NCI-H2029 (cell line): ENCODE measurements around the gene CDC34.

Experiments used
- DNase-seq: peaks from one replicate; lab custom pipeline; 2025; lab: John Stamatoyannopoulos, UW

Gene CDC34

DNA sequence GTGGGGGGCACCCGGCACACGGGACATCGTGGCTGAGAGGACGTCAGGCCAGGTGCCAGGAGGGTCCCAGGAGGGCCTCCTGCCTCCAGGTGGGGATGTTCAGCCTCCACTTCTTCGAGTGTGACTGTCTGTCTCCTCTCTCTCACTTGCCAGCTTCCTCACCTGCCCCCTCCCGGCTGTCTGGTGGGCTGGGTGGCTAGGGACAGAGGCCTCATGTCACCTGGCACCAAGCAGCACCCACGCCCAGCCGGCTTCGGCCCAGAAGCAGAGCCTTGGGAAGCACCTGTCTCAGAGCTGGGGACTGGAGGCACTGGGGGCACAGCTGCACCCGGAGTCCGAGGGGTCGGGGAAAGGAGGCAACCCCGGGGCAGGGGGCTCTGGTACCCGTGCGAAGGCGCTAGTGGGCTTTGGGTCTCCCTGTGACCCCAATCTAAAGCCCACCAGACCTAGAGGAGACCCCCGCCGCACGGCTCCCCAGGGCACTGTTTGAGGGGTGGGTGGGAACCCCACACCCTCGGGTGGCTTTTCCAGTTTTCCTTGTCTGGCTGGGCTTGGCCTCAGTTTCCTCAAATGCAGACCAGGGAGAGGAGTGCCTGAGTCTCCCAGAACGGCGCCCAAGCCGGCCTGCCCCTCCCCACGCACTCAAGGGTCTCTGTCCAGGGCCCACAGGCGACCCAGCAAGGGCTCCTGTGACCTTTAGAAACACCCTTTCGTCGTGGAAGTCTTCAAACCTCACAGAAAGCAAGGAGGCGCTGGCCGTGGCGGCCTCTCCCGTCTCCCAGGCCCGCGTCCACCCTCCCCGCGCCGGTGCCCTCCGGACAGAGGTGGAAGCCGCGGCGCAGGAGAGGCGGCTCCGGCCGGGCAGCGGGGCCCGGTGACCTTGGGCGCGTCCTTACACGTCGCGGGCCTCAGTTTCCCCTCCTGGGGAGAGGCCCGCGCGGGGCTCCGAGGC, 57.5 kb downstream of the CDC34 start:
- DNase-seq = peak; percentile 31

DNA sequence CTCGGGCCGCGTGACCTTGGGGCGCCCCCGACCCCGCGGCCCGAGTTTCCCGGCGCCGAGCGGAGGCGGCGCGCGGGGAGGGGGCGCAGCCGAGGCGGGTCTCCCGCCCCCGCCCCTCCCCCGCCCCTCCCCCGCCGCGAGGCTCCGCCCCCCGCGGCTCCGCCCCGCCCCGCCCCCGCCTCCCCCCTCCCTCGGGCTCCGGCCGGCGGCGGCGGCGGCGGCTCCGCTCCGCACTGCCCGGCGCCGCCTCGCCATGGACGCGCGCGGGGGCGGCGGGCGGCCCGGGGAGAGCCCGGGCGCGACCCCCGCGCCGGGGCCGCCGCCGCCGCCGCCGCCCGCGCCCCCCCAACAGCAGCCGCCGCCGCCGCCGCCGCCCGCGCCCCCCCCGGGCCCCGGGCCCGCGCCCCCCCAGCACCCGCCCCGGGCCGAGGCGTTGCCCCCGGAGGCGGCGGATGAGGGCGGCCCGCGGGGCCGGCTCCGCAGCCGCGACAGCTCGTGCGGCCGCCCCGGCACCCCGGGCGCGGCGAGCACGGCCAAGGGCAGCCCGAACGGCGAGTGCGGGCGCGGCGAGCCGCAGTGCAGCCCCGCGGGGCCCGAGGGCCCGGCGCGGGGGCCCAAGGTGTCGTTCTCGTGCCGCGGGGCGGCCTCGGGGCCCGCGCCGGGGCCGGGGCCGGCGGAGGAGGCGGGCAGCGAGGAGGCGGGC, 58.3 kb downstream of the CDC34 start, which contains the start of gene HCN2:
HCN2 (plus strand) TSS at position 189 of the 703 bp plus-strand sequence; CDS start at position 254, 65 bp downstream.
- no peak for DNase-seq

- no peak for DNase-seq
Measured at GRCh38 chr19:590396-590745, 58.8 kb downstream of the CDC34 start.

DNA sequence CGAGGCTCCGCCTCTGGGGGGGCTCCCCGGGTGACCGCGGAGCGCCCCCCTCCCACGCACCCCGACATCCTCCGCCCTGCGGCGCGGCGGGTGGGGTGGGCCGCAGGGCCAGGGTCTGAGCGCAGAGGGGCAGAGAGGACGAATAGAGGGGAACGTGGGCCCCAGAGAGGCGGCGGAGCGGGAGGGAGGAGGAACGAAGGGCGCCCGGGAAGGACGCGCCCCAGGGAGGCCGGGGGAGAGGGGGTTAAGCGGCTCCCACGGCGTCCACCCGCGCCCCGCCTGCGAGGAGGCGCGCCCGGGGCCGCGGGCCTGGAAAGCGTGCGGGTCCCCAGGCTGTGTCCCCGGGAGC, 59.2 kb downstream of the CDC34 start:
- DNase-seq = no peak

- DNase-seq = no peak
Measured at GRCh38 chr19:591099-591958, 59.8 kb downstream of the CDC34 start.
